T-cell (primary cell): ENCODE data around the gene SMARCD2. TPM values are rescaled to one million over a fixed set of nuclear protein-coding genes. Genes with fewer than 3 reads are reported as not detected.

Experiments
- ATAC-seq, 4 experiments: fragments of 200-7000 bp in 3 of 4; fragments of 150-1000 bp in 1 of 4; cut with Tn5 transposase; replicated peaks in 1 of 4; 1 replicate in 3 of 4; 2 replicates in 1 of 4; pipeline ENCODE4 v1.10.0; 2021; ENCODE audit warnings: moderate library complexity in 3 of 4, mild to moderate bottlenecking in 2 of 4, moderate number of reproducible peaks in 1 of 4
- CTCF ChIA-PET, 2 donors: fragments of 300-600 bp; sonication (Branson Sonifier 250); formaldehyde crosslinking; loops; one replicate each; lab custom pipeline; 2022; ENCODE audit warnings: antibody characterized with exemption in 2 of 2; lab: Charles Lee
- POLR2A ChIA-PET, 2 donors: fragments of 300-600 bp; sonication (Branson Sonifier 250); formaldehyde crosslinking; loops; one replicate each; lab custom pipeline; 2022; ENCODE audit warnings: antibody characterized with exemption in 2 of 2; lab: Charles Lee
- DNase-seq, 35 experiments: peaks; one replicate each; pipeline versions ENCODE4 v3.0.0 to v3.0.0-alpha.2; 2013 to 2023
- H3K27ac ChIP-seq: one replicate; pipeline ENCODE4 v1.5.1; 2013; ENCODE audit warnings: low read length
- H3K27me3 ChIP-seq, 2 experiments: replicated peaks in 1 of 2; 1 replicate in 1 of 2; 2 replicates in 1 of 2; pipeline versions ENCODE4 v1.6.1 to v1.7.0; 2013; ENCODE audit warnings: low read length in 1 of 2, mixed read lengths in 1 of 2; ENCODE audit not compliant: control insufficient read depth in 2 of 2, insufficient read depth in 2 of 2; ENCODE audit errors: extremely low read depth in 1 of 2
- H3K36me3 ChIP-seq, 2 donors: 1 replicate in 1 of 2; 2 replicates in 1 of 2; pipeline versions ENCODE4 v1.6.1 to v1.7.0; 2013; ENCODE audit warnings: low read length in 1 of 2; ENCODE audit not compliant: control insufficient read depth in 2 of 2, insufficient read depth in 1 of 2; ENCODE audit errors: extremely low read depth in 1 of 2
- H3K4me1 ChIP-seq, 2 experiments: 1 replicate in 1 of 2; 2 replicates in 1 of 2; pipeline versions ENCODE4 v1.6.1 to v1.7.0; 2013; ENCODE audit warnings: low read length in 2 of 2, mixed read lengths in 1 of 2; ENCODE audit not compliant: insufficient read depth in 2 of 2, control insufficient read depth in 1 of 2; ENCODE audit errors: extremely low read depth in 1 of 2
- H3K4me3 ChIP-seq, 2 donors: 1 replicate in 1 of 2; 2 replicates in 1 of 2; pipeline versions ENCODE4 v1.5.1 to v1.7.0; 2013; ENCODE audit warnings: mild to moderate bottlenecking in 2 of 2, low read length in 1 of 2, moderate library complexity in 1 of 2; ENCODE audit not compliant: control insufficient read depth in 1 of 2; ENCODE audit errors: extremely low read depth in 1 of 2
- H3K9me3 ChIP-seq: 2 replicates; pipeline ENCODE4 v1.7.0; 2013
- H3K27ac Mint-ChIP-seq, 2 donors: one replicate each; pipeline ENCODE4 v1.8.0; 2020 to 2021; ENCODE audit warnings: mild to moderate bottlenecking in 2 of 2, mixed read lengths in 2 of 2
- H3K27me3 Mint-ChIP-seq, 2 donors: one replicate each; pipeline ENCODE4 v1.8.0; 2021 to 2022; ENCODE audit warnings: mixed read lengths in 2 of 2
- H3K36me3 Mint-ChIP-seq: one replicate; pipeline ENCODE4 v1.8.0; 2021; ENCODE audit warnings: mixed read lengths
- H3K4me1 Mint-ChIP-seq, 3 donors: one replicate each; pipeline ENCODE4 v1.8.0; 2020 to 2022; ENCODE audit warnings: mixed read lengths in 3 of 3, mild to moderate bottlenecking in 1 of 3
- H3K4me3 Mint-ChIP-seq, 3 donors: one replicate each; pipeline ENCODE4 v1.8.0; 2020 to 2022; ENCODE audit warnings: mild to moderate bottlenecking in 3 of 3, mixed read lengths in 3 of 3, moderate library complexity in 3 of 3
- H3K9me3 Mint-ChIP-seq, 3 donors: one replicate each; pipeline ENCODE4 v1.8.0; 2020 to 2022; ENCODE audit warnings: mixed read lengths in 3 of 3
- WGBS: methylation state at CpG from one replicate; pipeline ENCODE4 v1.1.5; 2013; ENCODE audit warnings: missing lambda C conversion rate; ENCODE audit not compliant: insufficient coverage; 5-methylcytosine and 5-hydroxymethylcytosine counted together
- total RNA-seq, 35 experiments: library from RNA in 6 of 35; stranded (reverse) in 6 of 35; fragments of 120-200 nt in 1 of 35; gene quantifications; one replicate each; pipeline versions ENCODE4 v1.2.1 to v1.2.4 and lab custom pipeline; 2013 to 2026

Gene SMARCD2
- total RNA-seq, 5 donors from 2014 or later (not counting 1 experiment from before 2014, with no cell fraction given) = 94.9 to 129 (median 121) TPM

DNA sequence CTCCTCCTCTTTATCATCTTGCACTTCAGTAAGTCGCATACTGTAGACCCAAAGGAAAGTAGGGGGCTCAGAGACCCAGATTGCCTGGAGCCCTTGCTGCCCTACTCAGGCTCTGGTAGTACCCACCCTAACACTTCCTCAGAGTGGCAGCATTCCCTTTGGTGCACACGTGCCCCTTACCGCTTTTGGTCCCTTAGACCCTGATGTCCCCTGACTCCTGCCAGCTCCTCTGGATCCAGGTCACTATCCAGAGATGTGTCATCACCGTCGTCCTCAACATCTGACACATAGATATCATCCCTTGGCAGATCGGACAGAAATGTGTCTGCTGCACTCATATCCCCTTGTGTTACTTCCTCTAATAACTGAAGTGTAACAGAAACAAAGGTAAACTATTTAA is 20.7 kb downstream of the SMARCD2 start:
- H3K9me3 ChIP-seq = no peaks in the 10 kb centered on the region
- Mint-ChIP-seq H3K4me1 (peaks cover 35 to 61% (median 37%) of the 10 kb centered on the region in 3 donors), H3K4me3 (peak overlapping the region in 2 of 3 donors; percentile 39 to 48), H3K36me3 (peaks cover 67% of the 10 kb centered on the region), H3K27me3 (no peaks in the 10 kb centered on the region), H3K27ac (peak overlapping the region; percentile 72 to 82), H3K9me3 (no peaks in the 10 kb centered on the region)
- ChIA-PET POLR2A (interaction anchor here in 1 of 2 donors (0.6 kb wide), 1 partner anchor 22 kb away, joined by 5 read pairs; no protein-coding TSS in a partner anchor), CTCF (no interaction called here)
- H3K27me3 ChIP-seq = no peaks in the 10 kb centered on the region
- peaks cover 29 to 86% of the 10 kb centered on the region in 2 donors for H3K36me3 ChIP-seq
- WGBS = 85% methylated on average over 2 of the region's 6 CpGs
- ATAC-seq (no peak), DNase-seq (no peak)
- H3K4me1 ChIP-seq = peaks cover 7 to 24% of the 10 kb centered on the region in 2 experiments
- H3K4me3 ChIP-seq = no peak overlapping the region
- H3K27ac ChIP-seq = no peak overlapping the region

DNA sequence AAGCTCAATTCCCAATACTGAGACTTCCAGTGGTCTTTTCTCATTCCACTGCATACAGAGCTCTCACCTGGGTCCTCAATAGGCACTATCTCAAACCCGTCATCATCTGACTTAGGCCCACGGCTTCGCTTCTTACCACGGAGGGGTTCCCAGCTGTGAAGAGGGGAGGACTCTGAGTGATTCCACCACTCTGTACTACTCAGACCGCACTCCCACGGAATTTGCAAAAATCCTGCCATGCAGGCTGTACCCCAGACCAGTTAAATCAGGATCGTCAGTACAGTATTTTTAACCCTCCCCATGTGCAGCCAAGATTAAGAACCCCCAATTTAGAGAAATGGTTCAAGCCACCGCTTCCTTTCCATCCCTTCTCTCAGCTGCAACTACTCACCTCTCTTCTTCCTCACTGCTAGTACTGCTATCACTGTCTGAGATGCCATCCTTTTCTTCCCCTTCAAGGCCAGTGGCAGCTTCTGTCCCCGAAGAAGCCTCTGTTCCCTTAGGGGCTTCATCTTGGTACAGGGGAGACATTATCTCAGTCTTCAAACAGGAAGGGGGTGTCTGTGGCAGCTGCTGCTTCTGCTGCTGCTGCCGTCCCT is 21.4 kb downstream of the SMARCD2 start:
- Mint-ChIP-seq H3K9me3 (no peaks in the 10 kb centered on the region), H3K27me3 (no peaks in the 10 kb centered on the region), H3K4me3 (peak overlapping the region in 1 of 3 donors; percentile 17), H3K4me1 (peaks cover 28 to 53% (median 29%) of the 10 kb centered on the region in 3 donors), H3K27ac (peak overlapping the region in 1 of 2 donors; percentile 85), H3K36me3 (peaks cover 70% of the 10 kb centered on the region)
- WGBS = 81% methylated on average over 4 of the region's 10 CpGs
- Histone ChIP-seq H3K27me3 (no peaks in the 10 kb centered on the region), H3K4me1 (peaks cover 3 to 17% of the 10 kb centered on the region in 2 experiments), H3K27ac (no peak overlapping the region), H3K9me3 (no peaks in the 10 kb centered on the region), H3K4me3 (no peak overlapping the region), H3K36me3 (peaks cover 29 to 94% of the 10 kb centered on the region in 2 donors)
- CTCF ChIA-PET = no interaction called here
- no peak for DNase-seq
- POLR2A ChIA-PET = interaction anchor here in 1 of 2 donors (0.6 kb wide), 2 partner anchors 23 to 24 kb away, joined by 4 to 5 read pairs; no protein-coding TSS in a partner anchor
- ATAC-seq = no peak

DNA sequence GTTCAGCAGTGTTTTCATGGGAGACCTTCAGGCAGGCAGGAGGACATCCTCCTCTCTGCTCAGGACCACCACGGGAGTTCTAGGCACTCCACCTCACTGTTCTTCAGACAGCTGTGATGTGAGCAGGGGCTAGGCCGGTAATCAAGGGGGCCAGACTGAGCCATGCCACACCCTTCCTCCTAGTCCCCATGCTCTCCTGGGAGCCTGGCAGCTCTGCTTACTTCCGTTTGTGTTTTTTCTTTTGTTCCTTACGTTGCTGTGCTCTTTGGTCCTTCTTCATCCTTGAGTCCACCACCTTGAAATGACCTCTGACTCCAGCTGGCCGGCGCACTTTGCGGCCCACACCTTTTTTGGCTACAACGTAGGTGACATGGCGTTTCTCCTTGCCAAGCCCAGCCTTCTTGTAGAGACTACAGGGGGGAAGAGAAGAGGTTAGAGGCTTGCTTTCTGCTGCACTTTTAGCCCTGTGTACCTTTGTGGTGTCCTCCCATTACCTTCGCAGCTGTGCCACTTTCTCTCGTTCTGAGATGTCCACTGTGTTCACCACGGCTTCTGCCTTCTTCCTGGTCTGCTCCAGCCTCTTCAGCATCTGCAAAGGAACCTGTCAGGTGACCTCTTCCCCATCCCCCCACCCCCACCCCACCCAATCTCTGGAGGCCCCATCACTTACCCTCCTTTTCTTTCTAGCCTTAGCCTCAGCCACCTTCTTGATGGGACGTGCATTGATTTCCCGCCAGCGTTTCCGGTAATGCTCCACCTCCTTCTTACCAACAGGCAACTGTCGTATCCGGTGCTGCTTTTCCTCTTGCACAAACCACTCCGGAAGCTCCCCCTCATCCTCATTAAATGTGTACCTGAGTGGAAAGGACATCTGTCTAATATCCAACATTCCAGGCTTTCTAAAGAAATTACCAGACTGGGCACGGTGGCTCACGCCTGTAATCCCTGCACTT is 22.6 kb downstream of the SMARCD2 start:
- H3K27ac Mint-ChIP-seq = peak overlapping the region; percentile 81 to 85

DNA sequence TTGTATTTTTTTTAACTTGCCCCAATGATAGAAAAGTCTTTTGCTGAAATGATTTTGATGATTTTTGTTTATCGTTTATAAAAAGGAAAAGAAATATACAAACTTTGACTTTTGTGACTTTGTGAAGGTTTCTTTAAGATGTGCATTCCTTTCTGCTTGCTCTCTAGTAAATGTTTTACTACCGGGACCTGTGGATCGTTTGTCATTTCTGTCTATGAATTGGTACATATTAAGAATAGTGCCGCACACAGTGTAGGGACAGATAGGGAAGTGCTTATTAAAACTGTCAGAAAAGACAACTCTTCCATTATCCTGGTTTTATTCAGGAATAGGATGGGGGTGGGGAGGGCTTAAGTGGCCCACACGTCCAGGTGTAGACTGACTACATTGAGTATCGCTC is 23.4 kb downstream of the SMARCD2 start:
- Histone ChIP-seq H3K4me1 (peaks cover 0 to 7% of the 10 kb centered on the region in 2 experiments), H3K27ac (no peak overlapping the region), H3K36me3 (peaks cover 21 to 95% of the 10 kb centered on the region in 2 donors), H3K27me3 (no peaks in the 10 kb centered on the region), H3K4me3 (no peak overlapping the region), H3K9me3 (no peaks in the 10 kb centered on the region)
- H3K4me3 Mint-ChIP-seq = no peak overlapping the region
- 100% methylated on average over 2 of the region's 6 CpGs for WGBS
- CTCF ChIA-PET = interaction anchor here in 1 of 2 donors (0.6 kb wide), 1 partner anchor 109 kb away, joined by 3 read pairs; no protein-coding TSS in a partner anchor
- H3K27me3 Mint-ChIP-seq = no peaks in the 10 kb centered on the region
- peaks cover 18 to 38% (median 19%) of the 10 kb centered on the region in 3 donors for H3K4me1 Mint-ChIP-seq
- DNase-seq = no peak
- ATAC-seq = no peak
- POLR2A ChIA-PET = interaction anchor here in 1 of 2 donors (0.6 kb wide), 1 partner anchor 24 kb away, joined by 6 read pairs; no protein-coding TSS in a partner anchor
- H3K27ac Mint-ChIP-seq = peak overlapping the region in 1 of 2 donors; percentile 84
- H3K9me3 Mint-ChIP-seq = no peaks in the 10 kb centered on the region
- H3K36me3 Mint-ChIP-seq = peaks cover 70% of the 10 kb centered on the region

More for the DNA sequence above, 22.6 kb downstream of the SMARCD2 start:
- Histone ChIP-seq H3K36me3 (peaks cover 25 to 95% of the 10 kb centered on the region in 2 donors), H3K27ac (no peak overlapping the region), H3K4me1 (peaks cover 0 to 7% of the 10 kb centered on the region in 2 experiments), H3K4me3 (no peak overlapping the region), H3K9me3 (no peaks in the 10 kb centered on the region), H3K27me3 (no peaks in the 10 kb centered on the region)
- no peaks in the 10 kb centered on the region for H3K27me3 Mint-ChIP-seq
- DNase-seq = no peak
- peak overlapping the region in 2 of 3 donors; percentile 17 to 43 for H3K4me3 Mint-ChIP-seq
- H3K4me1 Mint-ChIP-seq = peaks cover 19 to 43% (median 24%) of the 10 kb centered on the region in 3 donors
- peaks cover 73% of the 10 kb centered on the region for H3K36me3 Mint-ChIP-seq
- CTCF ChIA-PET = no interaction called here
- ATAC-seq = peak in 3 of 4 experiments; percentile 32 to 55 (median 55)
- no peaks in the 10 kb centered on the region for H3K9me3 Mint-ChIP-seq
- POLR2A ChIA-PET = interaction anchor here in 1 of 2 donors (0.6 kb wide), 1 partner anchor 23 kb away, joined by 6 read pairs; no protein-coding TSS in a partner anchor
- WGBS = 78% methylated on average over 17 of the region's 21 CpGs

DNA sequence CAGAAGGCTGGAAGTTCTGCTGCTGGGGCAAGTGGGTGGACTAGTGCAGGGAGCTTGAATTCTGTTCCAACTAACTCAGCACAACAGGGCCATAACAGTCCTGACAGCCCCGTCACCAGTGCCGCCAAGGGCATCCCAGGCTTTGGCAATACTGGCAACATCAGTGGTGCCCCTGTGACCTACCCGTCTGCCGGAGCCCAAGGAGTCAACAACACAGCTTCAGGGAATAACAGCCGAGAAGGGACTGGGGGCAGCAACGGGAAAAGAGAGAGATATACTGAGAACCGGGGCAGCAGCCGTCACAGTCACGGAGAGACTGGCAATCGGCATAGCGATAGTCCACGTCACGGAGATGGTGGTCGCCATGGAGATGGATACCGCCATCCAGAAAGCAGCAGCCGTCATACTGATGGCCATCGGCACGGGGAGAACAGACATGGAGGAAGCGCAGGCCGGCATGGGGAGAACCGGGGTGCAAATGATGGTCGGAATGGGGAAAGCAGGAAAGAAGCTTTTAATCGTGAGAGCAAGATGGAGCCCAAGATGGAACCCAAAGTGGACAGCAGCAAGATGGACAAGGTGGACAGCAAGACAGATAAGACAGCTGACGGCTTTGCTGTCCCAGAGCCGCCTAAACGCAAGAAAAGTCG is 24.6 kb downstream of the SMARCD2 start:
- Mint-ChIP-seq H3K9me3 (no peaks in the 10 kb centered on the region), H3K27me3 (no peaks in the 10 kb centered on the region), H3K4me3 (no peak overlapping the region), H3K27ac (peak overlapping the region; percentile 1 to 58), H3K36me3 (peaks cover 72% of the 10 kb centered on the region), H3K4me1 (peaks cover 9 to 29% (median 12%) of the 10 kb centered on the region in 3 donors)
- Histone ChIP-seq H3K36me3 (peaks cover 15 to 96% of the 10 kb centered on the region in 2 donors), H3K27me3 (no peaks in the 10 kb centered on the region), H3K4me3 (no peak overlapping the region), H3K4me1 (peaks cover 0 to 7% of the 10 kb centered on the region in 2 experiments), H3K9me3 (no peaks in the 10 kb centered on the region), H3K27ac (no peak overlapping the region)
- WGBS = 97% methylated on average over 24 of the region's 27 CpGs
- ChIA-PET CTCF (interaction anchor here in 1 of 2 donors (0.6 kb wide), 1 partner anchor 49 kb away, joined by 6 read pairs; no protein-coding TSS in a partner anchor), POLR2A (interaction anchor here (0.6 to 0.7 kb wide), 3 partner anchors 14 to 77 kb away, joined by 3 read pairs; no protein-coding TSS in a partner anchor)
- ATAC-seq (no peak), DNase-seq (no peak)
